BE2C (cell line): ENCODE measurements around the gene PTOV1.

Source experiments
- DNase-seq: peaks from one replicate; pipeline ENCODE4 v3.0.0-alpha.2; 2020
- H3K27me3 ChIP-seq: fragments of 250-450 bp; sonication (Bioruptor Pico); 2 replicates; pipeline ENCODE4 v1.5.1; 2020; ENCODE audit warnings: mild to moderate bottlenecking
- H3K36me3 ChIP-seq: fragments of 250-450 bp; sonication (Bioruptor Pico); 2 replicates; pipeline ENCODE4 v1.5.1; 2020; ENCODE audit warnings: mild to moderate bottlenecking
- H3K4me1 ChIP-seq: fragments of 250-450 bp; sonication (Bioruptor Pico); 2 replicates; pipeline ENCODE4 v1.5.1; 2020
- H3K4me3 ChIP-seq: 2 replicates; pipeline ENCODE4 v1.5.1; 2011; ENCODE audit warnings: low read depth, low read length
- H3K9me3 ChIP-seq: fragments of 250-450 bp; sonication (Bioruptor Pico); 2 replicates; pipeline ENCODE4 v1.5.1; 2020
- CTCF ChIP-seq: IDR thresholded peaks from 2 replicates; pipeline ENCODE4 v1.5.1; 2012; ENCODE audit warnings: mild to moderate bottlenecking, low read depth, low read length

Gene PTOV1

GRCh38 chr19:49849433-49850220 lies 1.3 kb upstream of the PTOV1 start:
- TF ChIP-seq CTCF: no peak
- Histone ChIP-seq H3K27me3 (no peaks in the 10 kb centered on the region), H3K36me3 (peaks cover 6% of the 10 kb centered on the region), H3K4me3 (peak overlapping the region; percentile 90), H3K9me3 (no peaks in the 10 kb centered on the region), H3K4me1 (0 out of 2 replicates have a peak, but pooled peaks cover 2% of the 10 kb centered on the region)
- DNase-seq: no peak

- Histone ChIP-seq H3K36me3 (peaks cover 6% of the 10 kb centered on the region), H3K27me3 (no peaks in the 10 kb centered on the region), H3K4me1 (0 out of 2 replicates have a peak, but pooled peaks cover 2% of the 10 kb centered on the region), H3K9me3 (no peaks in the 10 kb centered on the region), H3K4me3 (peak overlapping the region; percentile 90)
- no peak for DNase-seq
- no peak for TF ChIP-seq CTCF
Observed at GRCh38 chr19:49850221-49850486, 805 bp upstream of the PTOV1 start.

GRCh38 chr19:49851456-49852259 lies 699 bp downstream of the PTOV1 start:
- H3K9me3 ChIP-seq: no peaks in the 10 kb centered on the region
- 0 out of 2 replicates have a peak, but pooled peaks cover 2% of the 10 kb centered on the region for H3K4me1 ChIP-seq
- no peaks in the 10 kb centered on the region for H3K27me3 ChIP-seq
- TF ChIP-seq CTCF: no peak
- peaks cover 19% of the 10 kb centered on the region for H3K36me3 ChIP-seq
- no peak for DNase-seq
- H3K4me3 ChIP-seq: peak overlapping the region; percentile 90

- no peak for DNase-seq
- peaks cover 30% of the 10 kb centered on the region for H3K36me3 ChIP-seq
- no peaks in the 10 kb centered on the region for H3K27me3 ChIP-seq
- H3K4me1 ChIP-seq: 0 out of 2 replicates have a peak, but pooled peaks cover 2% of the 10 kb centered on the region
- TF ChIP-seq CTCF: no peak
- no peaks in the 10 kb centered on the region for H3K9me3 ChIP-seq
- H3K4me3 ChIP-seq: peak overlapping the region; percentile 90
Observed at GRCh38 chr19:49852631-49853126, 1.7 kb downstream of the PTOV1 start.

GRCh38 chr19:49853852-49854377 lies 3.0 kb downstream of the PTOV1 start:
- H3K36me3 ChIP-seq: peaks cover 42% of the 10 kb centered on the region
- no peaks in the 10 kb centered on the region for H3K9me3 ChIP-seq
- no peak overlapping the region for H3K4me3 ChIP-seq
- 0 out of 2 replicates have a peak, but pooled peaks cover 2% of the 10 kb centered on the region for H3K4me1 ChIP-seq
- no peaks in the 10 kb centered on the region for H3K27me3 ChIP-seq
- TF ChIP-seq CTCF: no peak
- no peak for DNase-seq
